Lower leg skin (tissue), 4 donors: Measurements from ENCODE around the gene MANF. TPM values are rescaled to one million over a fixed set of nuclear protein-coding genes. Genes with fewer than 3 reads are reported as not detected.
A peak's percentile ranks its signal among the peaks of the same experiment; 100 is the strongest.
"Not testable (repeated sequence)": the region's sequence is repeated elsewhere in the genome, so short reads cannot be mapped to it uniquely, and the experiment has no call there.

ENCODE experiments used
- DNase-seq, 2 donors: peaks; one replicate each; pipeline ENCODE4 v3.0.0-alpha.2; 2019; ENCODE audit warnings: low spot score in 2 of 2
- H3K4me3 ChIP-seq: fragments of 200-600 bp; sonication (generic); 2 replicates; pipeline ENCODE4 v1.5.1; 2017; ENCODE audit warnings: mild to moderate bottlenecking, low read depth; ENCODE audit not compliant: poor library complexity, severe bottlenecking
- CTCF ChIP-seq, 3 donors: fragments of 450-650 bp; IDR thresholded peaks; one replicate each; pipeline ENCODE4 v1.5.1; 2016; ENCODE audit warnings: antibody characterized with exemption in 3 of 3, mild to moderate bottlenecking in 3 of 3, moderate library complexity in 2 of 3
- POLR2A ChIP-seq, 2 donors: fragments of 450-650 bp; IDR thresholded peaks; one replicate each; pipeline ENCODE4 v1.6.1; 2016 to 2017; ENCODE audit warnings: antibody characterized with exemption in 2 of 2, mild to moderate bottlenecking in 1 of 2, moderate library complexity in 1 of 2
- WGBS, 2 donors: methylation state at CpG; one replicate each; pipeline ENCODE4 v1.1.5; 2018; 5-methylcytosine and 5-hydroxymethylcytosine counted together
- intact Hi-C: fragments of 100-400 bp; cut with DNase I; formaldehyde crosslinking; loops from one replicate; pipeline ENCODE4 v1.15.0; 2023; ENCODE audit warnings: low total_unique reads
- total RNA-seq, 4 donors: library from RNA; depleted of rRNA; stranded (reverse); fragments of >200 nt; gene quantifications; one replicate each; pipeline ENCODE4 v1.1.0, GENCODE V29; 2016

The MANF gene
- total RNA-seq, 4 donors from 2014 or later, result 36.0 to 58.5 (median 48.2) TPM

- peak in 1 of 2 donors; percentile 50 for DNase-seq
These were observed 24.3 kb upstream of the MANF start for GRCh38 chr3:51360806-51361205.

GRCh38 chr3:51361746-51362145 is 23.3 kb upstream of the MANF start:
- no peak overlapping the region for H3K4me3 ChIP-seq
- WGBS, 2 donors, result 94 to 98% methylated on average over 6 of the region's 6 CpGs
- peak in 1 of 2 donors; percentile 70 for DNase-seq
- intact Hi-C loops, result no loop called here
- no peak for TF ChIP-seq CTCF (IDR thresholded peaks at IDR 0.05)
- no peak for TF ChIP-seq POLR2A (IDR thresholded peaks at IDR 0.05)

More at GRCh38 chr3:51360806-51361205, 24.3 kb upstream of the MANF start:
- WGBS, 2 donors, result 87 to 93% methylated on average over 3 of the region's 3 CpGs
- intact Hi-C loops, result no loop called here
- TF ChIP-seq POLR2A (IDR thresholded peaks at IDR 0.05) (no peak), CTCF (IDR thresholded peaks at IDR 0.05) (no peak)
- no peak overlapping the region for H3K4me3 ChIP-seq

- intact Hi-C loops, result no loop called here
- WGBS, 2 donors, result 83 to 90% methylated on average over 9 of the region's 9 CpGs
- DNase-seq, result peak in 1 of 2 donors; percentile 36
- TF ChIP-seq POLR2A (IDR thresholded peaks at IDR 0.05), result no peak
- TF ChIP-seq CTCF (IDR thresholded peaks at IDR 0.05), result no peak
- H3K4me3 ChIP-seq, result no peak overlapping the region
These were observed 22.6 kb upstream of the MANF start for GRCh38 chr3:51362476-51362875.

GRCh38 chr3:51368276-51368675 is 16.8 kb upstream of the MANF start:
- H3K4me3 ChIP-seq, intact Hi-C loops: not testable (repeated sequence)
- peak in 1 of 2 donors; percentile 56 for DNase-seq
- WGBS, 2 donors, result 94 to 95% methylated on average over 8 of the region's 8 CpGs

DNA sequence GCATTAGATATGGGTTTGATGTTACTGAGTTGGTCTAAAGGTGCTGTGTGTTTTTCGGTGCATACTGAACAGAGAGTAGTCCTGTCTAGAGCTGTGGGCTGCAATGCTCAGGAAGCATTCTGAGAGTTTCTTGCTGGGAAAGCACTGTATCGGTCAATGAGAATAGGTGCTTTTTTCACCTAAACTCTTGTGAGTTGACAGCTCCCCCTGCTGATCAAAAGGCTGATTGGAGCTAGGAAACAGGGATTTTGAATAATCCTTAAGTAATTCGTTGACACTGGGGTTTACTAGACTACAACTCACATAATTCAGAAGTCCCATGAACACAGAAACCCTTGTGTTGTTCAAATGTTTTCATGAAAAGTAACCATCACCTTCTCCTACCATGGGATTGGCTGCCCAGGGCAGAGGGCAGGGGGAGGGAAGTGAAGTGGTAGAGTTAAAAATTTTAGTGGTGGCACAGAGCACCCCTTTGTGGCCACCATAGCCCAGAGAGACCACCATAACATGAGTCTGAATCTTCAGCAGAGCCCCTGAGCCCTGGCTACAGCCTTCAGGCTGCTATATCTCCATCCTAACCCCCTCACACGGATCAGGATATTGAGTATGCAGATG is 13.0 kb upstream of the MANF start:
- peak in 1 of 2 donors; percentile 75 for DNase-seq
- intact Hi-C loops, result loop anchor here (10.0 kb wide), 1 partner anchor 397 kb away; no protein-coding TSS in a partner anchor
- no peak overlapping the region for H3K4me3 ChIP-seq
- no peak for TF ChIP-seq CTCF (IDR thresholded peaks at IDR 0.05)
- TF ChIP-seq POLR2A (IDR thresholded peaks at IDR 0.05), result no peak
- WGBS, 2 donors, result 22 to 26% methylated on average over 4 of the region's 4 CpGs

- 74 to 78% methylated on average over 5 of the region's 5 CpGs for WGBS, 2 donors
These were observed 11.3 kb upstream of the MANF start for GRCh38 chr3:51373658-51374421.

More at GRCh38 chr3:51373658-51374421, 11.3 kb upstream of the MANF start:
- no peak for TF ChIP-seq CTCF (IDR thresholded peaks at IDR 0.05)
- no peak for TF ChIP-seq POLR2A (IDR thresholded peaks at IDR 0.05)
- intact Hi-C loops, result loop anchor here (10.0 kb wide), 1 partner anchor 399 kb away; no protein-coding TSS in a partner anchor
- no peak overlapping the region for H3K4me3 ChIP-seq
- DNase-seq, result no peak
